Hematopoietic multipotent progenitor cell treated with erythropoietin and hydrocortisone succinate and interleukin-3 and kit ligand, for 15 days (in vitro differentiated cells): ENCODE measurements around the gene HACD4.
"Not testable (repeated sequence)": the region's sequence is repeated elsewhere in the genome, so short reads cannot be mapped to it uniquely, and the experiment has no call there.

ENCODE experiments used
- DNase-seq: peaks from one replicate; pipeline ENCODE4 v3.0.0-alpha.2; 2015; ENCODE audit warnings: low spot score

HACD4 gene

DNA sequence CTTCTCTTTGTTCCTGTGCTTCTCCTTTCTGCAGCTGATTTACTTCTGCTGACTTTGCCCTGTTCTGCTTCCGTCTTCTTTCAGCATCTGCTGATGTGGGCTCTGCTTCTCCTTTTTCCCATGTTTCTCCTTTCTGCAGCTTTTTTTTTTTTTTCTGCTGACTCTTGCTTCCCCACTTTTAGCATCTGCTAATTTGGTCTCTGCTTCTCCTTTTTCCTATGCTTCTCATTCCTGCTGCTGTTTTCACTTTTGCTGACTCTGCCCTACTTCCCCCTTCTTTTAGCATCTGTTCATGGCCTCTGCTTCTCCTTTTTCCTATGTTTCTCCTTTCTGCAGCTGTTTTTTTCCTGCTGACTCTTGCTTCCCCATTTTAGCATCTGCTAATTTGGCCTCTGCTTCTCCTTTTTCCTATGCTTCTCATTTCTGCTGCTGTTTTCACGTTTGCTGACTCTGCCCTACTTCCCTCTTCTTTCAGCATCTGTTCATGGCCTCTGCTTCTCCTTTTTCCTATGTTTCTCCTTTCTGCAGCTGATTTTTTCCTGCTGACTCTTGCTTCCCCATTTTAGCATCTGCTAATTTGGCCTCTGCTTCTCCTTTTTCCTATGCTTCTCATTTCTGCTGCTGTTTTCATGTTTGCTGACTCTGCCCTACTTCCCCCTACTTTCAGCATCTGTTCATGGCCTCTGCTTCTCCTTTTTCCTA lies 58.0 kb downstream of the HACD4 start:
- not testable (repeated sequence) for DNase-seq

DNA sequence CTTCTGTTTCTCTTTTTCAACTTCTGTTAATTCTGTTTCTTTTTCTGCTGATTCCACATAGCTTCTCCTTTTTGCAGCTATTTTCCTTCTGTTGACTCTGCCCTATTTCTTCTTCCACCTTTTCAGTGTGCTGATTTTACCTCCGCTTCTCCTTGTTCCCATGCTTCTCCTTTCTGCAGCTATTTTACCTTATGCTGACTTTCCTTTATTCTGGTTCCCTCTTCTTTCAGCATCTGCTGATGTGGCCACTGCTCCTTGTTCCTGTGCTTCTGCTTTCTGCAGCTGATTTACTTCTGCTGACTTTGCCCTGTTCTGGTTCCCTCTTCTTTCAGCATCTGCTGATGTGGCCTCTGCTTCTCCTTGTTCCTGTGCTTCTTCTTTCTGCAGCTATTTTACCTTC lies 58.8 kb downstream of the HACD4 start:
- DNase-seq = no peak

DNA sequence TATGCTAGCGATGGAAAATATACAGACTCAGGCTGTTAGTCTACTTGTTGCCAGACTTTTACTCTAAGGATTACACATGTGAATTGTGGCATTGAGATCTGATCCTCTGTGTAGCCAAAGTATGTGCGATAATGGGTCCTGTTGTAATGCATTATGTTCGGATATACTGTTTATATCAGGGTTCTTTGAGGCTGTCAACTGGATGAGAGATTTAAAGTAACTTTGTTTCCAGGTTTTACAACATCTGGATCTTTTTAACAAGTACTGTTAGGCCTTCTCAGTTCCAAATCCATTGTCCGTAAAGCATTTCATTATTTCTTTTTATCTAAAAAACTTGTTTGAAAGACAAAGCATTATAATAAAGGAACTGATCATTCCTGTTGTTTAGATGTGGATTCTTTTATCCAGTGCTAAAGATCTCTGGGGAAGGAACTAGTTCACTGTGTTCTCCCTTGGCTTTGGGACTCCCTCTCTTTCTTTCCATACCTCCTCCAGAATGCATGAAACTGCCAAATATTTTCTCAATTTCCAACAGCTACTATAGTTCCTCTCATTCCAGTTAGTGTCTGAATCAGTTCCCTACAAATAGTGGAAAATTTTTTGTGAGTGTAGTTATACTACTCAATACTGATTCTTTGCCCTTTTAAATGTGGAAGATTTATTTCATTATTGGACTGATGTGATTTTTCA lies 68.8 kb downstream of the HACD4 start:
- no peak for DNase-seq

GRCh38 chr9:20950707-20951106 lies 80.7 kb downstream of the HACD4 start:
- no peak for DNase-seq
